GM18909 (cell line): ENCODE measurements around the gene CEL.
"Not testable (repeated sequence)": the region's sequence is repeated elsewhere in the genome, so short reads cannot be mapped to it uniquely, and the experiment has no call there.

ENCODE experiments used
- ATAC-seq: cut with Tn5 transposase; IDR thresholded peaks from one replicate; pipeline ENCODE4 v1.9.1; 2021; ENCODE audit warnings: mild to moderate bottlenecking; ENCODE audit not compliant: unreplicated experiment, poor library complexity

CEL gene

GRCh38 chr9:133080786-133081779, 19.3 kb downstream of the CEL start:
- ATAC-seq, result not testable (repeated sequence)

- not testable (repeated sequence) for ATAC-seq
Observed at GRCh38 chr9:133081957-133082644, 20.3 kb downstream of the CEL start.

DNA sequence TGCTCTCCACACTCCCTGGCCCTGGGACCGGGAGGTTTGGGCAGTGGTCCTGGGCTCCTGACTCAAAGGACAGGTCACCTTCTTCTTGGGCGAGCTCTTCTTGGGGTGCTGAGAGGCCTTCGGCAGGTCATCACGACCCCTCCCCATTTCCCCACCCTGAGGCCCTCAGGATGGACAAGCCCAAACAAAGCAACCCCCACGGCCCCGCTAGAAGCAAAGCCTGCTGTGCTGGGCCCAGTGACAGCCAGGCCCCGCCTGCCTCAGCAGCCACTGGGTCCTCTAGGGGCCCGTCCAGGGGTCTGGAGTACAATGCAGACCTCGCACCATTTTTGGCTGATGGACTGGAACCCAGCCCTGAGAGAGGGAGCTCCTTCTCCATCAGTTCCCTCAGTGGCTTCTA, 21.9 kb downstream of the CEL start:
- ATAC-seq, result not testable (repeated sequence)

DNA sequence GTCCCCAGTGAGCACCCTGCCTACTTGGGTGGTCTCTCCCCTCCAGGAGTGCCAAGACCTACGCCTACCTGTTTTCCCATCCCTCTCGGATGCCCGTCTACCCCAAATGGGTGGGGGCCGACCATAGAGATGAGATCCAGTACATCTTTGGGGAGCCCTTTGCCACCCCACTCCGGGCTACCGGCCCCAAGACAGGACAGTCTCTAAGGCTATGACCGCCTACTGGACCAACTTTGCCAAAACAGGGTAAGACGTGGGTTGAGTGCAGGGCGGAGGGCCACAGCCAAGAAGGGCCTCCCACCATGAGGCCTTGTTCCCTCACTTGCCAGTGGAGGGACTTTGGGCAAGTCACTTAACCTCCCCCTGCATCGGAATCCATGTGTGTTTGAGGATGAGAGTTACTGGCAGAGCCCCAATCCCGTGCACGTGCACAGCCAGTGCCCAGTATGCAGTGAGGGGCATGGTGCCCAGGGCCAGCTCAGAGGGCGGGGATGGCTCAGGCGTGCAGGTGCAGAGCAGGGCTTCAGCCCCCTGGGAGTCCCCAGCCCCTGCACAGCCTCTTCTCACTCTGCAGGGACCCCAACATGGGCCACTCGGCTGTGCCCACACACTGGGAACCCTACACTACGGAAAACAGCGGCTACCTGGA, 24.6 kb downstream of the CEL start:
- not testable (repeated sequence) for ATAC-seq

GRCh38 chr9:133086894-133087293, 25.1 kb downstream of the CEL start:
- ATAC-seq, result no peak

DNA sequence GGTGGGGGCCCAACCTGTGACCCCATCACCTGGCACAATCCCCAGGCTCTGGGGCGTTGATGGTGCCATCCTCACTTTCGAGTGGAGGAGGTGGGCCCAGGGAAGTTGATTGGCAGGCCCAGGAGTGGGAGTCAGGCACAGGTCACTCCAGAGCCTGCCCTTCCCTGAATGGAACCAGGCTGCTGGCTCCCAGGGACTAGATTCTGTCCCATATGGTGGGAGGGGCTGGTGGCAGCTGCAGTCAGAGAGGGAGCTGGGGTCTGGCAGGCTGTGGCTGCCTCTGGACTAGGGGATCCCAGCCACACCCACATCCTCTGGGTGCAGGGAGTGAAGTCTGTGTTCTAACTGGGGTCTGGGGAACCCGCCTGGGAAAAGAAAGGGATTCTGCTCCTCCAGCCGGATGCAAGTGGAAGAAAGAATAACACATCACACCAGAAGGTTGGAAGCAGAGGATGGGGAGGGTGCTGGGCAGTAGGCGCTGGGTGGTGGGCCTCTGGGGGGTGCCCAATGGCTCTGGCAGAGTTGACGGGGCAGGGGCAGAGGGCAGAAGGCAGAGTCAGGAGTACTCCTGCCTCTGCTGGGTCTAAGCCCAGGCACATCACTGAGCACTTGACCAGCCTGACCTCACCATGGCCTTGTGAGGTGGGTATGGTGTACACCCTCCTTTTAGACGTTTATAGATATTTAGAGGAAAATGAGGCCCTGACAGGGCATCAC, 25.8 kb downstream of the CEL start:
- no peak for ATAC-seq

GRCh38 chr9:133088146-133088750, 26.5 kb downstream of the CEL start:
- ATAC-seq, result no peak

- ATAC-seq, result no peak
Observed at GRCh38 chr9:133088756-133089155, 27.0 kb downstream of the CEL start.

GRCh38 chr9:133089271-133089671, 27.5 kb downstream of the CEL start:
- no peak for ATAC-seq

DNA sequence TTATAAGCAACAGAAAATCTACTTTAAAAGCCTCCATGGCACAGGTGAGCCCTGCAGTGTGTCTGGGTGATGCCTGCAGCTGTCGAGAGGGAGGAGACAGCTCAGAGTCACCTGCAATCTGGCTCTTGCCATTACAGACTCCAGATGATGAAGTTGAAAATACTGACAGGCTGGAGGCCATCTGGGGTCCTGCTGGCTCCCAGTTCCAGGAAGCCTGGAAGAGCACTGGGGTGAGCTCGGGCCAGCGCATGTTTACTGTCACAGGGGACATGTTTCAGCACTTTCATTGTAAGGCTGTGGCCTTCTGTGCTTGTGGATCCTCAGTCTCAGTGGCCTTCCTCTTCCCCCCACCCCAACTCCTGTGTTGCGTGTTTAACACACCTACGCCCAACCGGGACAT, 28.4 kb downstream of the CEL start:
- no peak for ATAC-seq

GRCh38 chr9:133090752-133091385, 29.1 kb downstream of the CEL start:
- ATAC-seq, result no peak

GRCh38 chr9:133094351-133094750, 32.6 kb downstream of the CEL start:
- not testable (repeated sequence) for ATAC-seq

DNA sequence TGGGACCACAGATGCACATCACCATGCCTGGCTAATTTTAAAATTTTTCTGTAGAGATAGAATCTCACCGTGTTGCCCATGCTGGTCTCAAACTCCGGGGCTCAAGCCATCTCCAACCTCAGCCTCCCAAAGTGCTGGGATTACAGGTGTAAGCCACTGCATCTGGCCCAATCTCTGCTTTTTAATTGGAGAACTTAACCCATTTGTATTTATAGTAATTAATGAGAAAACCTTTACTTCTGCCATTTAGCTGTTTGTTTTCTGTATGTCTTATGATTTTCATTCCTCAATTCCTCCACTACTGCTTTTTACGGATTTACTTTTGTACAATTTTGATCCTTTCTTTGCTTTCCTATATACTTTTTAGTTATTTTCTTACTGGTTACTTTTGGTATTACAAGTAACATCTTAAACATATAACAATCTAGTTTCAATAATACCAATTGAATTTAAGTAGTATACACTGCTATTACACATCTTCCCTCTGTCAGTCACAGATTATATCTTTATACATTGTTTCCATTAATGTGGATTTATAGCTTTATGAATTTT, 33.1 kb downstream of the CEL start:
- ATAC-seq, result no peak

DNA sequence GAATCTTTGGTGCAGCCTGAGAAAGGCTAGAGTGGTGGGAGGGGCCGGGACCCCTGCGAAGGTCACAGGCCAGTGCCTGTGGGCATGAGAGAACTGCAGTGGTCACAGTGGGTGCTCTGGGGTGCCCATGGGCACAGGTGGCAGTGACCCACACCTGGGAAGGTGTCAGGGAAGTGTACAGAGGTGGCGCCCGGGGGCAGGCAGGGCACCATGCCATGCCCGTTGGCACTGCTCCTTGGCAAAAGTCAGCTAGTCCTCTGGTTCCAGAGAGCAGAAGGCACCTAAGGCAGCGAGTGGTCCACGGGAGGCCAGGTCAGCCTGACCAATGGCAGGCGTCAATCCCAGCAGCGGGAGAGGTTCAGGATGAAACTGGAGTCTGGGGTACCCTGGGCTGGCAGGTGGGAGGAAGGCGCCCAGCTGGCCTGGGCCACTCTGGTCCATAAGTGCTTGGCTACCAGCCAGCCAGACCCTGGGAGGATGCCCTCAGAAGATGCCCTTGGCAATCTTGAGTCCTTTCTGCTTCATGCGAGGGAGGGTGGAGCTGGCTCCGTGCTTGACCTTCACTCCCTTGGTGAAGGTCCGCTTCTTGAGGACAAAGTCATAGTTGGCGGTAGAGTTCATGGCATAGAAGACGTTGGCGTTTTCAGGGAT, 36.4 kb downstream of the CEL start:
- no peak for ATAC-seq

DNA sequence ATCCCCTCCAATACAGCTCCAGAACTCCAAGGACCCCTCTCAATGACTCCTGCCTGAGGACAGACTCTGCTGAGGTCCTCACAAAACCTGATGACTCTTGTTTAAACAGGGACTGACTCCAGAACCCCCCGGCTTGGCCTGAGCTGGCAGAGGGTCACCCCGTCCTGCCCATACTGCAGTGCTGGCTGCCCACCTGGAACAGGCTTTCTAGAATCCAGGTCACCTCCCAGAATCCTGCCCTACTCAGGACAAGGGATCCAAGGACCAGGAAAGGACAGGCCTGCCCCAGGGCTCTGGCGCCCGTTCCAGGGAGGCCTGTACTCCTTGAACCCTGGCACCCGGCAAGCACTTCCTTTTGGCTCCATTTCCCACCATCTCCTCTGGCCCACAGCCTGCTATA, 37.1 kb downstream of the CEL start:
- ATAC-seq, result no peak

- ATAC-seq, result no peak
Observed at GRCh38 chr9:133099726-133100505, 38.1 kb downstream of the CEL start.

GRCh38 chr9:133100506-133101355, 39.0 kb downstream of the CEL start:
- ATAC-seq, result no peak
